Mesothelial cell of epicardium (in vitro differentiated cells): ENCODE measurements around the gene PRKG1. TPM values are rescaled to one million over a fixed set of nuclear protein-coding genes. Genes with fewer than 3 reads are reported as not detected.

Source experiments
- DNase-seq, 2 experiments: peaks; one replicate each; pipeline ENCODE4 v3.0.0; 2021; ENCODE audit warnings: low spot score in 2 of 2; ENCODE audit not compliant: unreplicated experiment in 2 of 2
- H3K27ac Mint-ChIP-seq: 2 replicates; pipeline ENCODE4 v1.8.0; 2021; ENCODE audit warnings: mixed read lengths
- H3K27me3 Mint-ChIP-seq: 2 replicates; pipeline ENCODE4 v1.8.0; 2021; ENCODE audit warnings: low read depth, mixed read lengths
- H3K36me3 Mint-ChIP-seq: 2 replicates; pipeline ENCODE4 v1.8.0; 2021; ENCODE audit warnings: mixed read lengths
- H3K4me1 Mint-ChIP-seq: 2 replicates; pipeline ENCODE4 v1.8.0; 2021; ENCODE audit warnings: mixed read lengths
- H3K4me3 Mint-ChIP-seq: 2 replicates; pipeline ENCODE4 v1.8.0; 2021; ENCODE audit warnings: mild to moderate bottlenecking, moderate library complexity, mixed read lengths
- H3K9me3 Mint-ChIP-seq: 2 replicates; pipeline ENCODE4 v1.8.0; 2021; ENCODE audit warnings: mixed read lengths
- CTCF ChIP-seq: fragments of 200-600 bp; sonication (generic); IDR thresholded peaks from one replicate; pipeline ENCODE4 v1.5.0; 2021; ENCODE audit warnings: antibody characterized with exemption; ENCODE audit not compliant: unreplicated experiment
- total RNA-seq: library from RNA; stranded (reverse); gene quantifications from 3 replicates; pipeline ENCODE4 v1.2.1, GENCODE V29; 2021

Gene PRKG1
- total RNA-seq, 1 donor from 2014 or later, result 37.0 TPM

GRCh38 chr10:51186361-51186760 lies 112.1 kb downstream of the PRKG1 start:
- H3K9me3 Mint-ChIP-seq, result no peaks in the 10 kb centered on the region
- peaks cover 21% of the 10 kb centered on the region for H3K4me1 Mint-ChIP-seq
- H3K27ac Mint-ChIP-seq, result no peak overlapping the region
- H3K27me3 Mint-ChIP-seq, result no peaks in the 10 kb centered on the region
- no peak for TF ChIP-seq CTCF
- DNase-seq, result no peak
- no peak overlapping the region for H3K4me3 Mint-ChIP-seq
- H3K36me3 Mint-ChIP-seq, result no peaks in the 10 kb centered on the region

GRCh38 chr10:51188008-51188407 lies 113.7 kb downstream of the PRKG1 start:
- H3K4me3 Mint-ChIP-seq, result no peak overlapping the region
- no peak overlapping the region for H3K27ac Mint-ChIP-seq
- TF ChIP-seq CTCF, result no peak
- no peak for DNase-seq
- H3K9me3 Mint-ChIP-seq, result no peaks in the 10 kb centered on the region
- H3K4me1 Mint-ChIP-seq, result peaks cover 21% of the 10 kb centered on the region
- no peaks in the 10 kb centered on the region for H3K36me3 Mint-ChIP-seq
- no peaks in the 10 kb centered on the region for H3K27me3 Mint-ChIP-seq

GRCh38 chr10:51188866-51189265 lies 114.6 kb downstream of the PRKG1 start:
- Mint-ChIP-seq H3K9me3 (no peaks in the 10 kb centered on the region), H3K4me3 (no peak overlapping the region), H3K36me3 (no peaks in the 10 kb centered on the region)

GRCh38 chr10:51196508-51197175 lies 122.4 kb downstream of the PRKG1 start:
- no peak for DNase-seq
- Mint-ChIP-seq H3K4me1 (peaks cover 3% of the 10 kb centered on the region), H3K27ac (no peak overlapping the region), H3K9me3 (no peaks in the 10 kb centered on the region), H3K27me3 (no peaks in the 10 kb centered on the region), H3K4me3 (no peak overlapping the region), H3K36me3 (no peaks in the 10 kb centered on the region)
- TF ChIP-seq CTCF, result no peak

More at GRCh38 chr10:51188866-51189265, 114.6 kb downstream of the PRKG1 start:
- no peak for TF ChIP-seq CTCF
- no peak for DNase-seq
- no peak overlapping the region for H3K27ac Mint-ChIP-seq
- peaks cover 24% of the 10 kb centered on the region for H3K4me1 Mint-ChIP-seq
- H3K27me3 Mint-ChIP-seq, result no peaks in the 10 kb centered on the region

- no peak overlapping the region for H3K4me3 Mint-ChIP-seq
- H3K4me1 Mint-ChIP-seq, result peaks cover 3% of the 10 kb centered on the region
- H3K9me3 Mint-ChIP-seq, result no peaks in the 10 kb centered on the region
- no peak for DNase-seq
- no peaks in the 10 kb centered on the region for H3K36me3 Mint-ChIP-seq
- H3K27me3 Mint-ChIP-seq, result no peaks in the 10 kb centered on the region
- no peak overlapping the region for H3K27ac Mint-ChIP-seq
- TF ChIP-seq CTCF, result no peak
Observed at GRCh38 chr10:51198170-51198569, 123.9 kb downstream of the PRKG1 start.

- Mint-ChIP-seq H3K9me3 (no peaks in the 10 kb centered on the region), H3K4me1 (no peaks in the 10 kb centered on the region), H3K27ac (no peak overlapping the region), H3K27me3 (no peaks in the 10 kb centered on the region), H3K4me3 (no peak overlapping the region), H3K36me3 (no peaks in the 10 kb centered on the region)
- DNase-seq, result no peak
- no peak for TF ChIP-seq CTCF
Observed at GRCh38 chr10:51201947-51202346, 127.7 kb downstream of the PRKG1 start.
